Prostate gland (tissue), 2 donors: ENCODE results near the gene OLA1. TPM values are rescaled to one million over a fixed set of nuclear protein-coding genes. Genes with fewer than 3 reads are reported as not detected.
A peak's percentile ranks its signal among the peaks of the same experiment; 100 is the strongest.
"Not testable (repeated sequence)": the region's sequence is repeated elsewhere in the genome, so short reads cannot be mapped to it uniquely, and the experiment has no call there.

Experiments used
- DNase-seq: peaks from one replicate; pipeline ENCODE4 v3.0.0-alpha.2; 2019; ENCODE audit warnings: low spot score
- H3K27ac ChIP-seq, 2 donors: fragments of 200-600 bp; sonication (generic); 2 replicates each; pipeline ENCODE4 v1.5.1; 2017 to 2019
- H3K27me3 ChIP-seq: fragments of 200-600 bp; sonication (generic); replicated peaks from 2 replicates; pipeline ENCODE4 v1.5.1; 2019; ENCODE audit not compliant: insufficient read depth
- H3K36me3 ChIP-seq, 2 donors: fragments of 200-600 bp; sonication (generic); 1 replicate in 1 of 2; 2 replicates in 1 of 2; pipeline versions ENCODE4 v1.5.1 to v1.8.1; 2017 to 2019
- H3K4me1 ChIP-seq: fragments of 200-600 bp; sonication (generic); replicated peaks from 2 replicates; pipeline ENCODE4 v1.5.1; 2019
- H3K4me3 ChIP-seq, 2 donors: fragments of 200-600 bp; sonication (generic); 2 replicates each; pipeline ENCODE4 v1.5.1; 2017 to 2019
- H3K9me3 ChIP-seq: fragments of 200-600 bp; sonication (generic); 2 replicates; pipeline ENCODE4 v1.5.1; 2017
- CTCF ChIP-seq, 4 experiments: fragments of 200-600 bp in 2 of 4; fragments of 450-650 bp in 2 of 4; sonication (generic) in 2 of 4; IDR thresholded peaks; 1 replicate in 3 of 4; 2 replicates in 1 of 4; pipeline ENCODE4 v1.5.1; 2016 to 2019; ENCODE audit warnings: antibody characterized with exemption in 4 of 4, mild to moderate bottlenecking in 2 of 4, moderate library complexity in 2 of 4
- POLR2A ChIP-seq: fragments of 450-650 bp; IDR thresholded peaks from one replicate; pipeline ENCODE4 v1.6.1; 2016; ENCODE audit warnings: antibody characterized with exemption, mild to moderate bottlenecking
- POLR2AphosphoS5 ChIP-seq: sonication (generic); formaldehyde crosslinking; IDR thresholded peaks from one replicate; pipeline ENCODE4 v1.6.1; 2017; ENCODE audit warnings: antibody characterized with exemption
- whole genome bisulfite sequencing: methylation state at CpG from one replicate; pipeline ENCODE4 v1.1.5; 2018; 5-methylcytosine and 5-hydroxymethylcytosine counted together
- intact Hi-C: fragments of 100-400 bp; cut with DNase I; formaldehyde crosslinking; loops from one replicate; pipeline ENCODE4 v1.14.2; 2022
- total RNA-seq, 2 donors: library from RNA; depleted of rRNA; stranded (reverse); fragments of >200 nt; gene quantifications; one replicate each; pipeline ENCODE4 v1.1.0, GENCODE V29; 2016

Gene OLA1
- total RNA-seq, 2 donors from 2014 or later = 40.9 to 43.9 TPM

GRCh38 chr2:174248998-174249592 is 763 bp upstream of the OLA1 start:
- Histone ChIP-seq H3K27me3 (no peaks in the 10 kb centered on the region), H3K9me3 (no peaks in the 10 kb centered on the region), H3K4me3 (peak overlapping the region; percentile 66 to 87), H3K27ac (peak overlapping the region; percentile 65 to 85), H3K4me1 (no peaks in the 10 kb centered on the region), H3K36me3 (no peaks in the 10 kb centered on the region)
- WGBS = 54% methylated on average over 16 of the region's 16 CpGs
- intact Hi-C loops = no loop called here
- TF ChIP-seq POLR2A = no peak
- TF ChIP-seq POLR2AphosphoS5 = no peak
- TF ChIP-seq CTCF (IDR thresholded peaks at IDR 0.05) = no peak
- no peak for DNase-seq

GRCh38 chr2:174247474-174248186 is 702 bp downstream of the OLA1 start:
- TF ChIP-seq POLR2A = no peak
- TF ChIP-seq POLR2AphosphoS5 = no peak
- TF ChIP-seq CTCF (IDR thresholded peaks at IDR 0.05) = no peak
- WGBS = 13% methylated on average over 14 of the region's 14 CpGs
- peak; percentile 7 for DNase-seq

GRCh38 chr2:174246944-174247381 is 1.4 kb downstream of the OLA1 start:
- H3K4me1 ChIP-seq = no peaks in the 10 kb centered on the region
- no peaks in the 10 kb centered on the region for H3K36me3 ChIP-seq
- TF ChIP-seq POLR2A = no peak
- no peak for TF ChIP-seq POLR2AphosphoS5
- TF ChIP-seq CTCF (IDR thresholded peaks at IDR 0.05) = no peak
- no peak for DNase-seq
- intact Hi-C loops = no loop called here
- WGBS = 73% methylated on average over 18 of the region's 18 CpGs
- no peak overlapping the region for H3K27ac ChIP-seq
- H3K27me3 ChIP-seq = no peaks in the 10 kb centered on the region
- H3K9me3 ChIP-seq = no peaks in the 10 kb centered on the region
- no peak overlapping the region for H3K4me3 ChIP-seq

More at GRCh38 chr2:174247474-174248186, 702 bp downstream of the OLA1 start:
- no peaks in the 10 kb centered on the region for H3K36me3 ChIP-seq
- no peaks in the 10 kb centered on the region for H3K9me3 ChIP-seq
- no peaks in the 10 kb centered on the region for H3K27me3 ChIP-seq
- peak overlapping the region; percentile 74 to 85 for H3K27ac ChIP-seq
- H3K4me1 ChIP-seq = no peaks in the 10 kb centered on the region
- peak overlapping the region; percentile 66 to 87 for H3K4me3 ChIP-seq
- intact Hi-C loops = no loop called here

- H3K27me3 ChIP-seq, H3K9me3 ChIP-seq, H3K36me3 ChIP-seq, H3K4me3 ChIP-seq, H3K27ac ChIP-seq, DNase-seq, H3K4me1 ChIP-seq, intact Hi-C loops: not testable (repeated sequence)
- WGBS = 89% methylated on average over 6 of the region's 6 CpGs
These were observed 2.7 kb downstream of the OLA1 start for GRCh38 chr2:174245628-174246027.

- H3K4me3 ChIP-seq = no peak overlapping the region
- no peaks in the 10 kb centered on the region for H3K27me3 ChIP-seq
- DNase-seq = no peak
- TF ChIP-seq POLR2A = no peak
- no peak for TF ChIP-seq POLR2AphosphoS5
- TF ChIP-seq CTCF (IDR thresholded peaks at IDR 0.05) = no peak
- 100% methylated on average over 3 of the region's 3 CpGs for WGBS
- no peaks in the 10 kb centered on the region for H3K4me1 ChIP-seq
- no peaks in the 10 kb centered on the region for H3K36me3 ChIP-seq
- intact Hi-C loops = no loop called here
- no peaks in the 10 kb centered on the region for H3K9me3 ChIP-seq
- no peak overlapping the region for H3K27ac ChIP-seq
These were observed 3.3 kb downstream of the OLA1 start for GRCh38 chr2:174245065-174245464.
